ENCODE results near the gene RNF31.
"Not testable (repeated sequence)": the region's sequence is repeated elsewhere in the genome, so short reads cannot be mapped to it uniquely, and the experiment has no call there.

Gene RNF31

DNA sequence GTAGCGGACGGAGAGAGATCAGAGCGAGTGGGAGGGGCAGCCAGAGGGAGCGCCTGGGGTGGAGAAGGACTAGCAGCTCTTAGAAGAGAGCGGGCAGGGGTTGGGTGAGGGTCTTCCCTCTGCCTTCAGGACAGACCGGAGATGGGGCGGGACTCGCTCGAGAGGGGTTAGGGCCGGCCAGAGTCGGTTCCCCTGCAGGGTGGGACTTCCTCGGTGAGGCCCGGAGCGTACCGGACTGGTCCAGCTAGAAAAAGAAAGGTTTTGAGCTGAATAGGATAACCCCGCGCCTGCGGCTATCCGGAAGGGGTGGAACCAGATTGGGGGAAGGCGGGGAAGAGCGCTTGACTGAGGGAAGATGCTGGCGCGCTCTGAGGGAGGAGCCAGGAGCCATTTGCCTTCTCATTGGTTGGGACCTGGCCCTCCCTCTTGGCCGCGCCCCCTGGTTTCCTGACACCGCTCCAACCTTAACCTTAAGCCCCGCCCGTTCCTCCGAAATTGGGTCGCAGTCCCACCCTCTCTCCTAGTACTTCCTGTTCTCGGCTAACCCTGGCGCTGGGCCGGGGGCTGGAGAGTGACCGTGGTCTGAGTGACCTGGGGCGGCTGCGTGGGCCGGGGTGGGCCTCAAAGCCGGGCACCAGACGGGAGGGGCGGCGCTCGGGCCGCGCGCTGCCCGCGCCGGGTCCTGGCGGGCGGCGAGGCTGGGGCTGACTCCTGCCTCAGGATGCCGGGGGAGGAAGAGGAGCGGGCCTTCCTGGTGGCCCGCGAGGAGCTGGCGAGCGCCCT is at the start of gene RNF31:
Gene RNF31, plus strand, starts transcription at position 521 of the 783 bp plus-strand sequence. Its CDS starts 201 bp downstream, at position 722.
- peak; percentile 95 for DNase-seq (ENCODE audit: low read depth, low spot score)

- DNase-seq (ENCODE audit: low read depth, low spot score) = no peak
These were observed 48.9 kb upstream of the RNF31 start for GRCh38 chr14:24098229-24098926.

DNA sequence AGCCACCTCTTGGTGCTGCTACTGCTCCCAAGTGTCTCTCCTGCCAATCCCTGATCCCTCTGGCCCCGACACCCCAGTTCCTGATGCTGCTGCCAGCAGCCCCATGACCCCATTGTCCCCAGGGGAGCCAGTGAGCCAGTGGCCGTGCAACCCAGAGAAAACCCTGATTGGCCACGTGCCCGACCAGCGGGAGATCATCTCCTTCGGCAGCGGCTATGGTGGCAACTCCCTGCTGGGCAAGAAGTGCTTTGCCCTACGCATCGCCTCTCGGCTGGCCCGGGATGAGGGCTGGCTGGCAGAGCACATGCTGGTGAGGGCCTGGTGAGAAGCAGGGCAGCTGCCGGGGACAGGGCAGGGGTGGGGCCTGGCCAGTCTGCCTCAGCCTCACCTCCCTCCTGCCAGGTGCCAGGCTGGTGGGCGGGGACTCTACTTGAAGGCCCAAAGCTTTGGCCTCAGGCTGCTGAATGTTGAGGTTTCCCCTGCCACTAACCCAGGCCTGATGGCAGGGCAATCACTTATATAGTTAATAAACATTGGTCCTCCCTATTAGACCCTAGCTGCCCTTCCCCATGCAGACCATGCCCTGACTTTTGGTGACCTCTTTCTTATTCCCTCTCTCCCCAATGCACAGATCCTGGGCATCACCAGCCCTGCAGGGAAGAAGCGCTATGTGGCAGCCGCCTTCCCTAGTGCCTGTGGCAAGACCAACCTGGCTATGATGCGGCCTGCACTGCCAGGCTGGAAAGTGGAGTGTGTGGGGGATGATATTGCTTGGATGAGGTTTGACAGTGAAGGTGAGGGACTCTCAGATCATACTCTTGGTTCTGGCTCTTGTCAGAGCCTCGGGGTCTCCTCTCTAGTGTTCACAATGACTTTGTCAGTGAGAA is 48.1 kb upstream of the RNF31 start:
- no peak for DNase-seq (ENCODE audit: low read depth, low spot score)

DNA sequence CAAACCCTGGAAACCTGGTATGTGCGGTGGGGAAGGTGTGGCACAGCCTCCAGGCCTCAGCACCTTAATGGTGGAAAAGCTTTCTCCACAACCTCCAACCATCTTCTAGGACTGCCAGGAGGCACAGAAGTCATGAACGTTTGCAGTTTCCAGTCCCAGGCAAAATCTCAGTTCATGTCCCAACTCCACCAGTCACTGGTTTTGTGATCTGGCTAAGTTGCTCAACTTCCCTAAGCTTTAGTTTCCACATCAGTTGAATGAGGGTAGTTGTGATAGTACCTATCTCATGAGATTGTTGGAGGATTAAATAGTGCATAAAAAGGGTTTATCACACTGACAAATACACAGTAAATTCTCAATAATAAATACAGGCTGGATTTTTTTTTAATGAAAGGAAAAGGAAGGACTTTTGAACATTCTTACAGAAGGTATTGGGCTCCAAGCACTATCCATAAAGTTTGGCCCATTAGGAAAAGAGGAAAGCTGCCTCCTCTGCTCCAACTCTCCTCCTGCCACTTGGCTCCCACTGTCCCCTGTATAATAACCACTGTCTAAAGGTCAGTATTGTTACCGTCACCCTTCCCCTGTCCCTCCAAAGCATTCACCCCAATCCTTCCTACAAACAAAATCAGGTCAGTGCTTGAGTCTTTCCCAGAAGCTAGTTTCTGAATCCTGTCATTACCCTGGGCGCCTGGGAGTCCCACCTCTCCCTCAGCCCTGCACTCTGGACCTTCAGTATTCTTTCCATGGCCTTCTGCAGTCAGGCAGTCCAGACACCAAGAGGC is 46.9 kb upstream of the RNF31 start:
- DNase-seq (ENCODE audit: low read depth, low spot score) = no peak

DNA sequence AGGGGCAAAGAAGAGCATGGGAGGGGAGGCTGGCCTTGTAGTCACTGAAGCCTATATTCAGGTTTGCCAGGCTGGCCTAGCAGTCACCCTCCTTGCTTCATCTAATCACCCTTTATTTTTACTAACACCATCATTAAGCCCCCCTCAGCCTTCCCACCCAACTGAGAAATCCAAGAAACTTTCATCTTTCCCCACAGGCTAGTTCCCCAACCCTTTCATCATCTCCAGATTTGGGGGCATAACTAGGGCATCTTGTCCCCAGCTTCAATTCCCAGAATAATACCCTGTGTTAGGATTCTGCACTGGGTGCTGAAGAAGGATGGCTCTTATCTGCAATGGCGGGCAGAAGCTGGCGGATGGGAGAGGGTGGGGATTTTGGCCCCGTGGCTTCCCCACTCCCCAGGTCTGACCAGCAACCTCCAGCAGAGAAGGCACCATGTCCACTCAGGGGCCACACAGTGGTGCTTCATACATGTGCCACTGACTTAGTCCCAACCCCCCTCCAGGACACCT is 46.3 kb upstream of the RNF31 start:
- no peak for DNase-seq (ENCODE audit: low read depth, low spot score)

DNA sequence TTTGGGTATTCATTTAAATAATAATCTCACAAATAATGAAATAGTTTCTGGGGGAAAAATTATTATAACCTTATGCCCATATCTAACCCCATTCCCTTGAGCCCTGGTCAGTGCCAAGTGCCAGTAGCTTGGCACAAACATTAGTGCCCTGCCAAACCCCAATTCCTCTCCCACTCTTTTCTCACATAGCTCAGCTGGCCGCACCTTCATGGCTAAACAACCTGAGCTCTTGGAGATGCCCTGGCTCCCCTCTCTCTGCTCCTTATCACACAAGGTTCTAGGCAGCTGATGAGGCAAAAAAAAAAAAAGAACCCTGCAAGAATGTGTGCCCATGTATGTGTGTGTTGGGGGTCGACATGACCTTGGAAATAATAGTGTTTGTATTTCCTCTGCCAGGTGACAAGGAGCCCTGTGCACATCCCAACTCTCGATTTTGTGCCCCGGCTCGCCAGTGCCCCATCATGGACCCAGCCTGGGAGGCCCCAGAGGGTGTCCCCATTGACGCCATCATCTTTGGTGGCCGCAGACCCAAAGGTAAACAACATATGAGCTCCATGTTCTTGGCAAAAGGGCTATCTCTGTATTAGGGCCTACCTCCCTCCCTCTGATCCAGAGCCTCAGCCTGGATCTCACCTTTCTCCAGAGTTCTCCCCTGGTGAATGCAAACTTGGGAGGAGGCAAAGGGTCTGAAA is 44.8 kb upstream of the RNF31 start:
- no peak for DNase-seq (ENCODE audit: low read depth, low spot score)

DNA sequence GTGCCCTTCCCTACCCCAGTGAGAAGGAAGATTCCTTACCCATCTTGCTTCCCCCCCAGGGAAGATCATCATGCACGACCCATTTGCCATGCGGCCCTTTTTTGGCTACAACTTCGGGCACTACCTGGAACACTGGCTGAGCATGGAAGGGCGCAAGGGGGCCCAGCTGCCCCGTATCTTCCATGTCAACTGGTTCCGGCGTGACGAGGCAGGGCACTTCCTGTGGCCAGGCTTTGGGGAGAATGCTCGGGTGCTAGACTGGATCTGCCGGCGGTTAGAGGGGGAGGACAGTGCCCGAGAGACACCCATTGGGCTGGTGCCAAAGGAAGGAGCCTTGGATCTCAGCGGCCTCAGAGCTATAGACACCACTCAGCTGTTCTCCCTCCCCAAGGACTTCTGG is 43.8 kb upstream of the RNF31 start:
- no peak for DNase-seq (ENCODE audit: low read depth, low spot score)

DNA sequence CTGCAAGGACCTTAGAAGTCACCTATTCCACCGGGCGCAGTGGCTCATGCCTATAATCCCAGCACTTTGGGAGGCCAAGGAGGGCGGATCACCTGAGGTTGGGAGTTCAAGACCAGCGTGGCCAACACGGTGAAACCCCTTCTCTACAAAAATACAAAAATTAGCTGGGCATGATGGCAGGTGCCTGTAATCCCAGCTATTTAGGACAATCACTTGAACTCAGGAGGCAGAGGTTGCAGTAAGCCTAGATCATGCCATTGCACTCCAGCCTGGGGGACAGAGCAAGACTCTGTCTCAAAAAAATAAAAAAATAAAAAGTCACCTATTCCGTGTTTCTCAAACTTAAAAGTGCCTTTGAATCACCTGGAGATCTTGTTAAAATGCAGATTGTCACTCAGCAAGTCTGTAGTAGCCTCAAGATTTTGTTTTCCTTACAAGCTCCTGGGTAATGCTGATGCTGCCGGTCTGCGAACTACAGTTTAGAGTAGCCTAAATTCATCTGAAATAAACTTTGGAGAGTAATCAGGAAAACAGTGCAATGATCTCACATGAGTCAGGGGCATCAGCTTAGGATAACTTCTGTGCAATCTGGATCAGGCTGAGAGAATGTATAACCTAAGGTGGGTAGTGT is 41.6 kb upstream of the RNF31 start:
- not testable (repeated sequence) for DNase-seq (ENCODE audit: low read depth, low spot score)

- DNase-seq (ENCODE audit: low read depth, low spot score) = no peak
These were observed 40.5 kb upstream of the RNF31 start for GRCh38 chr14:24106672-24107271.

GRCh38 chr14:24108336-24108874 is 38.9 kb upstream of the RNF31 start:
- no peak for DNase-seq (ENCODE audit: low read depth, low spot score)

GRCh38 chr14:24110060-24110459 is 37.2 kb upstream of the RNF31 start:
- DNase-seq (ENCODE audit: low read depth, low spot score) = no peak

GRCh38 chr14:24110523-24110922 is 36.8 kb upstream of the RNF31 start:
- DNase-seq (ENCODE audit: low read depth, low spot score) = no peak

GRCh38 chr14:24113379-24113800 is 33.9 kb upstream of the RNF31 start:
- DNase-seq (ENCODE audit: low read depth, low spot score) = no peak

DNA sequence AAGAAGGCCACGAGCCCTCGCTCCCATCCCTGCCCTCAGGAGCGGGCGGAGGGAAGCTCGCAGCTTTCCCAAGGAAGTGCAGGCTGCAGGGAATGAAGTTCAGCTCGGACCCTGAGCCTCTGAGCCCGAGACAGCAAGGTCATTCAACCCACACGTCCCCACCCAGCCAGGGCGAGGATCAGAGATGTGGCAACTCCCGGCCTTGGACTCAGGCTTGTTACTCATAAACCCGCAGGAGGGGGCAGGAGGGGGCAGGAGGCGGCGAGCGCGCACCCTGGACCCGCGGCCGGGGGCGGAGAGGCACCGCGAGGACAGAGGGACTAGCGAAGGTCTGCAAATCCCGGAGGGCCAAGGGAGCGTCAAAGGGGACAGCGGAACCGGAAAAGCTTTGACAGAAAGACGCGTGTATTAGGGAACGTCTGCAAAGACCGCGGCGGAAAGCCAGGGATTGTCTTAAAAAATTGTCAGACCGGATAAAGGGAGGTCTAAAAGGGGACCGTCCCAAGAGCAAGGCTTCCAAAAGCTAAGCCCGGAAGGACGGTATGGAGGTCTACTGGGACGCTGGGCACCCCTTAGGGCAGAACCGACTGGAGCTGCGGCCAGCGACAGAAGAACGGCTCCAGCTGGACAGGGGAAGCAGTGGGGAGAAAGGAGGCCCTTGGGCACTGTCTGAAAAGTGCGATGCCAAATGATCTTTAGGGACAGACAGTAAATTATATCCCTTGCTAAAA is 33.3 kb upstream of the RNF31 start:
- peak; percentile 66 for DNase-seq (ENCODE audit: low read depth, low spot score)

GRCh38 chr14:24114532-24115421 is 32.5 kb upstream of the RNF31 start, which contains the start of the genes DCAF11 and NRL:
Gene DCAF11 (plus strand): TSS chr14:24114777. CDS start chr14:24115595, 818 bp downstream.
Gene NRL (minus strand): TSS chr14:24114949. CDS start chr14:24082848, 32,101 bp downstream.
- peak; percentile 97 for DNase-seq (ENCODE audit: low read depth, low spot score)

- no peak for DNase-seq (ENCODE audit: low read depth, low spot score)
These were observed 31.7 kb upstream of the RNF31 start for GRCh38 chr14:24115422-24116127.

Measured in activated CD4-positive, CD25-positive, alpha-beta regulatory T cell treated with anti-CD3 and anti-CD28 coated beads, Interleukin-2, amount 50 U/mL, for 16 hours (primary cell).